T-helper 1 cell treated with Interleukin-12 subunit alpha and Interleukin-12 subunit beta and Interleukin-4 antibody, amounts not matched to agents 30 μg/mL and 1 μg/mL, for 36 hours (primary cell): ENCODE measurements around the gene FAN1.
A peak's percentile ranks its signal among the peaks of the same experiment; 100 is the strongest.
"Not testable (repeated sequence)": the region's sequence is repeated elsewhere in the genome, so short reads cannot be mapped to it uniquely, and the experiment has no call there.

Source experiments
- H3K27ac Mint-ChIP-seq: one replicate; pipeline ENCODE4 v1.8.0; 2021; ENCODE audit warnings: mild to moderate bottlenecking, mixed read lengths
- H3K27me3 Mint-ChIP-seq: one replicate; pipeline ENCODE4 v1.8.0; 2021; ENCODE audit warnings: low read depth, mixed read lengths
- H3K36me3 Mint-ChIP-seq: one replicate; pipeline ENCODE4 v1.8.0; 2021; ENCODE audit warnings: low read depth, mixed read lengths
- H3K4me1 Mint-ChIP-seq: one replicate; pipeline ENCODE4 v1.8.0; 2021; ENCODE audit warnings: low read depth, mixed read lengths
- H3K4me3 Mint-ChIP-seq: one replicate; pipeline ENCODE4 v1.8.0; 2021; ENCODE audit warnings: mild to moderate bottlenecking, moderate library complexity, mixed read lengths
- H3K9me3 Mint-ChIP-seq: one replicate; pipeline ENCODE4 v1.8.0; 2021; ENCODE audit warnings: mixed read lengths

Gene FAN1

DNA sequence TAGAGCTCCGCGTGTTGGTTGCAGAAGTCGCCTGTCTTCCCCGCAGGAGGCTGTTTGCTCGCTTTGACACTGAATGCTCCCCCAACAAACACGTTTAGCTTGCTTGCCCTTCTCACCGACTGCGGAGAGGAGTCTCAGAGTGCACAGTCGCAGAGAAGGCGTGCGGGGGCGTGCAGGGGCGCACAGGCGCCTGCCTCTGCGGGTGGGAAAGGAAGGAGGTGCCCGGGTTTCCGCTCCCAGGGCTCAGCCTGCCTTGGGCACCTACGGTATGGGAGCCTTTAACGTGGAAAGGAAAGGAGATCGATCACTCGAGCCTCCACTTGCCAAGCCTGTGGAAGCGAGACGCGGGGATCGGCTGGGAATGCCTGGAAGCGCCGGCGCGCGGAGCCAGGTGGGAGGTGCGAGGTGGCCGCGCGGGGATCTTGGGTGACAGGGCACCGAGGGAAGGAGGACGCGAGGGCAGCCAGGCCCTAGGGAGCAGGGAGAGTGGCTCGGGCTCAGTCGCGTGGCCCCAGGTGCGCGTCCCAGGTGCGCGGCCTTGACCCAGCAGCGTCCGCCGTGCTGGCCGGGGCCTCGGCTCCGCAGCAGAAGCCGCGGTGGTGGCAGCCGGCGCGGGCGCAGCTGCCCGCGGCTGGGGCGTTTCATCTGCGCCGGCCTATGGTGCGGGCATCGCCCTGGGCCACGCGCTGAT is at the start of gene FAN1:
Gene FAN1 (plus strand): TSS at position 419 of the 691 bp plus-strand sequence. CDS start 749 bp downstream, outside the sequence.
- H3K27me3 Mint-ChIP-seq, result no peaks in the 10 kb centered on the region
- peak within 1 kb of the TSS; percentile 94 for H3K4me3 Mint-ChIP-seq
- H3K27ac Mint-ChIP-seq, result peak within 1 kb of the TSS; percentile 71
- H3K9me3 Mint-ChIP-seq, result no peaks in the 10 kb centered on the region
- peaks cover 23% of the 10 kb centered on the region for H3K4me1 Mint-ChIP-seq
- peaks cover 17% of the 10 kb centered on the region for H3K36me3 Mint-ChIP-seq

GRCh38 chr15:30859091-30859874 is 44.4 kb upstream of the FAN1 start:
- H3K4me3 Mint-ChIP-seq, result no peak overlapping the region

DNA sequence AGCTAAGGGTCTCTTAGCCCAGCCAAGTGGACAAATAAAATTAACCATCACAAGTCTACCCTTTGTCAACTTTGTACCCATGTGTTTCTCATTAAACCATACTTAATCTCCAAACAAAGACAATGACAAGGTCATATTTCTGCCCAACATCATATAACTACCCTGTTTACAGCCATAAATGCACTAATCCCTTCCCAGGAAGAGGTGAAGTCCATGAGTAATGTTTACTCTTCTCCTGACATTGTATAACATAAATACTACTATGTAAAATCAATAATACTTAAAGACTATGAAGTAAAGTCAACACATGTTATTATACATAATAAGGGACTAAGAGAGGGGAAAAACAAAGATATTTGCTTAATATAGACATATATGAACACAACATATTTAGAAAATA is 38.5 kb upstream of the FAN1 start:
- Mint-ChIP-seq H3K36me3 (peaks cover 5% of the 10 kb centered on the region), H3K4me3 (no peak overlapping the region), H3K27ac (no peak overlapping the region), H3K4me1 (no peaks in the 10 kb centered on the region), H3K27me3 (no peaks in the 10 kb centered on the region), H3K9me3 (no peaks in the 10 kb centered on the region)

More at GRCh38 chr15:30859091-30859874, 44.4 kb upstream of the FAN1 start:
- H3K27ac Mint-ChIP-seq, result no peak overlapping the region
- H3K4me1 Mint-ChIP-seq, result peaks cover 6% of the 10 kb centered on the region
- H3K27me3 Mint-ChIP-seq, result no peaks in the 10 kb centered on the region
- no peaks in the 10 kb centered on the region for H3K9me3 Mint-ChIP-seq
- H3K36me3 Mint-ChIP-seq, result peaks cover 9% of the 10 kb centered on the region

DNA sequence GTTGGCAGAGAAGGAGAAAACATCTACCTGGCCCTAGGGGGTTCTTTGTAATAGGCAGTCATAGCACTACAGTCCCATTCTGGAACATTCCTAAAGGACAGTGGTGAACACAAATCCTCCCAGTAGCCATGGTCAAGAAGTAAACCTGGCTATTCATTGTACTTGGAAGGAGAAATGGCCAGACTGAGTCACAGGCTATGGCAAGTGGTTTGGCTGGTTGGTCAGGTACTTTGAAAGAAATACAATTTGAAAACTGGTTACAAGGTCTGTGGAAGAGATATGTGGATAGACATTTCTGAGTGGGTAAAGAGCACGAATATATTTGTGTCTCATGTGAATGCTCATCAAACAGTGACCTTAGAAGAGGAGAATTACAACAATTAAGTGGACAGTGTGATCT is 33.0 kb upstream of the FAN1 start:
- no peaks in the 10 kb centered on the region for H3K27me3 Mint-ChIP-seq
- H3K36me3 Mint-ChIP-seq, result peaks cover 10% of the 10 kb centered on the region
- H3K4me3 Mint-ChIP-seq, result no peak overlapping the region
- H3K27ac Mint-ChIP-seq, result no peak overlapping the region
- H3K4me1 Mint-ChIP-seq, result peaks cover 3% of the 10 kb centered on the region
- H3K9me3 Mint-ChIP-seq, result no peaks in the 10 kb centered on the region

DNA sequence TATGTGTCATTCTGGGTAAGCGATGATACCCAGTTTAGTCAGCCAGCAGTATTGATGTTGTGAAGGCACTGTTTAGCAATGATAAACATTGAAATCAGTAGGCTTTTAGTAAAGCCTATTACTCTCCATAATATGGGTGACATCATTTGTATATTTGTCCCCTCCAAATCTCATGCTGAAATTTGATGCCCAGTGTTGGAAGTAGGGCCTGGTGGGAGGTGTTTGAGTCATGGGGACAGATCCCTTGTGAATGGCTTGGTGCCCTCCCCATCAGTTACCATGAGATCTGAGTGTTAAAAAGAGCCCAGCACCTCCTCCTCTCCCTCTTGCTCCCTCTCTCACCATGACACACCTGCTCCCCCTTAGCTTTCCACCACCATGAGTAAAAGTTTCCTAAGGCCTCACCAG is 31.4 kb upstream of the FAN1 start:
- Mint-ChIP-seq H3K4me3 (no peak overlapping the region), H3K9me3 (no peaks in the 10 kb centered on the region), H3K4me1 (peaks cover 3% of the 10 kb centered on the region), H3K27ac (no peak overlapping the region), H3K36me3 (peaks cover 6% of the 10 kb centered on the region), H3K27me3 (no peaks in the 10 kb centered on the region)

DNA sequence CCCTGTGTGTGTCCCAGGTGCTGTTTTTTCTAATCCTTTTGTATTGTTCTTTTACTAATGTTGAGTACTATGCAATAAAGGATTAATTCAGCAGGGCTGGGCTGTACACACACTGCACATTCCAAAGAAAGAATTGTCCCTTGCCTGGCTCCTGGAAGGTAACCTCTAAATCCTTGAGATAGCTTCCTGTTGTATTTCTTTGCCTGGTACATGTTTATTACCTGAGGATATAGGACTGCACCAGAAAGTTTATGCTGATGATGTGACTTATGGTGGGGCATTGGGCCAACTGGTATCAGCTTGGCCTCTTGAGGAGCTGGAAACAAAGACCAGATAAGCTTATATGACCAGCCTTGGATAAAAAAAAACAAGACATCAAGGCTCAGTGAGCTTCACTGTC is 26.6 kb upstream of the FAN1 start:
- Mint-ChIP-seq H3K9me3 (peaks cover 3% of the 10 kb centered on the region), H3K4me1 (peaks cover 2% of the 10 kb centered on the region), H3K27me3 (no peaks in the 10 kb centered on the region), H3K4me3 (no peak overlapping the region), H3K27ac (no peak overlapping the region), H3K36me3 (peaks cover 12% of the 10 kb centered on the region)

GRCh38 chr15:30878515-30878914 is 25.2 kb upstream of the FAN1 start:
- H3K4me3 Mint-ChIP-seq, result no peak overlapping the region

DNA sequence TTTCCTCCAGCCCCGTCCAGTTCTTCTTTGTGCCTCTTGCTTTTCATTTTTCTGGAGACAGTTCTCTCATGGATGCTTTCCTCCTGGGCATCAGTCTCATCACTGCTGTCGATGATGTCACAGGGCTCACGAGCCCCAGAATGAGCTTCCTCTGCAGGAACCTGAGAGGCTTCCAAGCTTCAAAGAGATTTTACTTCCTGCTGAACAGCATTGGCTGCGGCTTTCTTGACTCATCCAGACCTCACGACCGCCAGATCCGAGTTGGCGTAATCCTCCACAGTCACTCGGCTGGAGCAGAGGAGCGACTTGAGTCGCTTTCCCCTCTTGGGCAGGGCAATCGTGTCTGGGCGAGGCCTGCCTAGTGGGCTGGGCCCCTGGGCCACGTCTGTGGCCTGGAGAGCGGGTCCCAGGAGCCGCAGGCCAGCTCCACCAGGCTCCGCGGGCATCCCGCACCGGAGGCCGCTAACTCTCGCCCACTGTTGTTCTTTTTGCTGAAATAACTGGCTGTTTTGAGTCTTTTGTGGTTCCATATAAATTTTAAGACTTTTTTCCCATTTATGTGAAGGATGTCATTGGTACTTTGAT is 20.8 kb upstream of the FAN1 start:
- Mint-ChIP-seq H3K27me3 (no peaks in the 10 kb centered on the region), H3K9me3 (peaks cover 3% of the 10 kb centered on the region), H3K4me1 (peaks cover 6% of the 10 kb centered on the region), H3K4me3 (no peak overlapping the region), H3K36me3 (peaks cover 14% of the 10 kb centered on the region), H3K27ac (no peak overlapping the region)

More at GRCh38 chr15:30878515-30878914, 25.2 kb upstream of the FAN1 start:
- peaks cover 16% of the 10 kb centered on the region for H3K36me3 Mint-ChIP-seq
- peaks cover 3% of the 10 kb centered on the region for H3K9me3 Mint-ChIP-seq
- H3K27me3 Mint-ChIP-seq, result no peaks in the 10 kb centered on the region
- H3K4me1 Mint-ChIP-seq, result peaks cover 6% of the 10 kb centered on the region
- H3K27ac Mint-ChIP-seq, result no peak overlapping the region

DNA sequence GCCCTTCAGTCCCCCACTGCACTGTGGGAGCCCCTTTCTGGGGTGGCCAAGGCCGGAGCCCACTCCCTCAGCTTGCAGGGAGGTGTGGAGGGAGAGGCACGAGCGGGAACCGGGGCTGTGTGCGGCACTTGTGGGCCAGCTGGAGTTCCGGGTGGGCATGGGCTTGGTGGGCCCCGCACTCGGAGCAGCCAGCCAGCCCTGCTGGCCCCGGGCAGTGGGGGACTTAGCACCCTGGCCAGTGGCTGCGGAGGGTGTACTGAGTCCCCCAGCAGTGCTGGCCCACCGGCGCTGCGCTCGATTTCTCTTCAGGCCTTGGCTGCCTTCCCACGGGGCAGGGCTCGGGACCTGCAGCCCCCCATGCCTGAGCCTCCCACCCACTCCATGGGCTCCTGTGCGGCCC is 20.0 kb upstream of the FAN1 start:
- H3K4me1 Mint-ChIP-seq, H3K27ac Mint-ChIP-seq, H3K27me3 Mint-ChIP-seq, H3K9me3 Mint-ChIP-seq, H3K4me3 Mint-ChIP-seq: not testable (repeated sequence)
- H3K36me3 Mint-ChIP-seq, result peaks cover 16% of the 10 kb centered on the region

GRCh38 chr15:30885814-30886213 is 17.9 kb upstream of the FAN1 start:
- H3K4me1 Mint-ChIP-seq, result peaks cover 6% of the 10 kb centered on the region
- H3K27ac Mint-ChIP-seq, result no peak overlapping the region
- peaks cover 9% of the 10 kb centered on the region for H3K36me3 Mint-ChIP-seq
- H3K4me3 Mint-ChIP-seq, result no peak overlapping the region
- no peaks in the 10 kb centered on the region for H3K27me3 Mint-ChIP-seq
- no peaks in the 10 kb centered on the region for H3K9me3 Mint-ChIP-seq

DNA sequence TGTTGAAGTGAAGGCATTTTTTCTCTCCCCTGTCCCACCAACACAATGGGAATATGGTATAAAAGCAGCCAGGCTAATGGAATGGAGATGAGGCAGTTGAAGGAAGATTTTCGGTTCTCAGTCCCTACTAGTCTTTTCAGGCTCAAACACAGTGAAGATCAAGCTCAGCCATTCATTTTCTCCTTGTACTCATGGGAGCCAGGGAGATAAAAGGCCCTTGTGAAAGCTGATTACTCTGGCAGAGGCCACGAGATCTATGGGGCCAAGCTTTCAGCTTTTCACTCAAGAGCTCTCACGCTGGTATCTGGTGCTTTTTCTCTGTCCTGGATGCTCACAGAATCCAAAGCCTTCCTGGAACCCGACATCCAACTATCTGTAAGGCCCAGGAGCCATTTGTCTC is 14.5 kb upstream of the FAN1 start:
- H3K27me3 Mint-ChIP-seq, result no peaks in the 10 kb centered on the region
- peaks cover under 1% of the 10 kb centered on the region for H3K4me1 Mint-ChIP-seq
- no peak overlapping the region for H3K4me3 Mint-ChIP-seq
- no peaks in the 10 kb centered on the region for H3K9me3 Mint-ChIP-seq
- no peak overlapping the region for H3K27ac Mint-ChIP-seq
- H3K36me3 Mint-ChIP-seq, result peaks cover 6% of the 10 kb centered on the region

GRCh38 chr15:30895461-30896210 is 8.1 kb upstream of the FAN1 start:
- H3K36me3 Mint-ChIP-seq, result peaks cover 2% of the 10 kb centered on the region
- H3K9me3 Mint-ChIP-seq, result no peaks in the 10 kb centered on the region
- H3K4me3 Mint-ChIP-seq, result no peak overlapping the region
- H3K27ac Mint-ChIP-seq, result no peak overlapping the region
- H3K27me3 Mint-ChIP-seq, result no peaks in the 10 kb centered on the region
- peaks cover 4% of the 10 kb centered on the region for H3K4me1 Mint-ChIP-seq

DNA sequence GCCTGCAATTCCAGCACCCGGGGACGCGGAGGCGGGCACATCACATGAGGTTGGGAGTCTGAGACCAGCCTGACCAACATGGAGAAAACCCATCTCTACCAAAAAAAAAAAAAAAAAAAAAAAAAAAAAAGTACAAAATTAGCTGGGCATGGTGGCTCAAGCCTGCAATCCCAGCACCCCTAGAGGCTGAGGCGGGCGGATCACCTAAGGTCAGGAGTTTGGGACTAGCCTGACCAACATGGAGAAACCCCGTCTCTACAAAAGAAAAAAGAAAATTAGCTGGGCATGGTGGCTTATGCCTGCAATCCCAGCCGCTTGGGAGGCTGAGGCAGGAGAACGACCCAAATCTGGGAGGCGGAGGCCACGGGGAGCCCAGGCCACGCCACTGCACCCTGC is 7.5 kb upstream of the FAN1 start:
- Mint-ChIP-seq H3K4me1 (peaks cover 4% of the 10 kb centered on the region), H3K36me3 (peaks cover 2% of the 10 kb centered on the region), H3K27ac (no peak overlapping the region), H3K9me3 (no peaks in the 10 kb centered on the region), H3K4me3 (no peak overlapping the region), H3K27me3 (no peaks in the 10 kb centered on the region)

DNA sequence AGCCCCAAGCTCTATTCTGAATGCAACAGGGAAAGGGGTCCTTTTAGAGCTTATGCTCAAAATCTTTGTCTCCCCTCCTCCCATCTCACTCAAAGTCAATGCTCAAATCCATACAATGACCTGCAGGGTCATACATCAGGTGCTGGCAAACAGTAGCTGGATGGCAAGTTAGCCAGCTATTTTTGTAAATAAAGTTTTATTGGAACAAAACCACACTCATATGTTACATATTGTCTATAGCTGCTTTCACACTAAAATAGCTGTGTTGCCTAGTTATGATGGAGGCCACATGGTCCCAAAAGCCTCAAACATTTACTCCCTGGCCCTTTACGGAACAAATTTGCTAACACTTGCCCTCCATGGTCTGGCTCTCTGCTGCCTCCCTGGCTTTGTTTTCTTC is 1.8 kb upstream of the FAN1 start:
- no peaks in the 10 kb centered on the region for H3K27me3 Mint-ChIP-seq
- H3K9me3 Mint-ChIP-seq, result no peaks in the 10 kb centered on the region

More for the DNA sequence above, 1.8 kb upstream of the FAN1 start:
- H3K36me3 Mint-ChIP-seq, result peaks cover 17% of the 10 kb centered on the region
- H3K27ac Mint-ChIP-seq, result no peak overlapping the region
- H3K4me1 Mint-ChIP-seq, result peaks cover 23% of the 10 kb centered on the region
- H3K4me3 Mint-ChIP-seq, result no peak overlapping the region
